Measurements from ENCODE around the gene HNRNPL. TPM values are rescaled to one million over a fixed set of nuclear protein-coding genes. Genes with fewer than 3 reads are reported as not detected.
A peak's percentile ranks its signal among the peaks of the same experiment; 100 is the strongest.
"Not testable (repeated sequence)": the region's sequence is repeated elsewhere in the genome, so short reads cannot be mapped to it uniquely, and the experiment has no call there.

HNRNPL gene
- total and polyA plus RNA-seq, 2 donors from 2014 or later: 168 to 278 TPM

DNA sequence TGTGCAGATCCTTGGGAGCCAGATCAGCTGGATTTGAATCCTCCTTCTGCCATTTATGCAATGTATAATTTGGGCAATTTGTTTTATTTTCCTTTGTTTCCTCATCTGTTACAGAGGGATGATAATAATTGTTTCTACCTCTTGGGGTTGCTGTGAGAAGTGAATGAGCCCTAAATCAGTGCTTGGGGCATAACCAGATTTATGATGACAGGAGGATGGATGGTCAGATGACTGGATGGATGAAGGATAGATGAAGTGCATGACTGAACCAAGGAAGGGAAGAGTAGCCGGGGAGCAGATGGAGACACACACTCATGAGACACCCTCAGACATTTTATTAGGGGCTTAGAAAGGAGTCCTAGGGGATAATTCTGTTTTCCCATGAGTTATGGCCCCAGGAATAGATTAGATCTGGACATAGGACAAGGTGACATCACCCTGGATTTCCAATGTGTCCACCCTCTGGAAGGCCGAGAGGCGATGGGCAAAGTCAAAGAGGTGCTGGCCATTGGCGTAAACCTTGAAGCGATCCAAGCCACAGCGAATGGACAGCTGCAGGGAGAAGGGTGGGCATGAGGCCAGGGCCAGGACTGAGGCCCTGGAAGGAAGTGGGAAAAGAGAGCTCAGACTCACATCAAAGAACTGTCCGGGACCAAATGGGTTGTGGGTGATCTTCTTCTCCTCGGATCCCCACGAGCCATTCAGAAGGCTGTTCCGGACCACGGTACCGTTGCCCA lies 48.3 kb downstream of the HNRNPL start:
- Histone ChIP-seq H3K36me3 (ENCODE audit: control insufficient read depth in 2 of 3, insufficient read depth in 3 of 3, low read length in 3 of 3) (no peaks in the 10 kb centered on the region), H3K27ac (ENCODE audit: low read depth in 2 of 2, low read length in 2 of 2) (no peak overlapping the region), H3K9ac (ENCODE audit: low read length in 3 of 3) (no peak overlapping the region), H3K4me1 (ENCODE audit: control insufficient read depth in 2 of 3, insufficient read depth in 2 of 3, low read depth in 1 of 3, low read length in 3 of 3) (peaks cover 0 to 2% (median 0%) of the 10 kb centered on the region in 3 donors), H3K4me3 (ENCODE audit: low read length in 3 of 3) (no peak overlapping the region), H3K9me3 (ENCODE audit: control insufficient read depth in 2 of 3, insufficient read depth in 1 of 3, low read length in 3 of 3) (no peaks in the 10 kb centered on the region), H3K27me3 (ENCODE audit: control insufficient read depth, insufficient read depth, low read length) (no peaks in the 10 kb centered on the region)
- intact Hi-C loops (cut with DNase I): loop anchor here (10.0 kb wide), 1 partner anchor 47 kb away; no protein-coding TSS in a partner anchor
- no peak for TF ChIP-seq CTCF (IDR thresholded peaks at IDR 0.05; ENCODE audit: borderline replicate concordance, extremely low read depth, insufficient read depth)
- FAIRE-seq (no peak), DNase-seq (peak in 1 of 5 donors; percentile 20)

GRCh38 chr19:38800577-38801347 lies 49.0 kb downstream of the HNRNPL start:
- Histone ChIP-seq H3K9ac (ENCODE audit: low read length in 3 of 3) (no peak overlapping the region), H3K27ac (ENCODE audit: low read depth in 2 of 2, low read length in 2 of 2) (no peak overlapping the region), H3K36me3 (ENCODE audit: control insufficient read depth in 2 of 3, insufficient read depth in 3 of 3, low read length in 3 of 3) (no peaks in the 10 kb centered on the region), H3K4me1 (ENCODE audit: control insufficient read depth in 2 of 3, insufficient read depth in 2 of 3, low read depth in 1 of 3, low read length in 3 of 3) (peaks cover 0 to 2% (median 0%) of the 10 kb centered on the region in 3 donors), H3K9me3 (ENCODE audit: control insufficient read depth in 2 of 3, insufficient read depth in 1 of 3, low read length in 3 of 3) (no peaks in the 10 kb centered on the region), H3K27me3 (ENCODE audit: control insufficient read depth, insufficient read depth, low read length) (no peaks in the 10 kb centered on the region), H3K4me3 (ENCODE audit: low read length in 3 of 3) (no peak overlapping the region)
- intact Hi-C loops (cut with DNase I): loop anchor here (10.0 kb wide), 1 partner anchor 46 kb away; no protein-coding TSS in a partner anchor
- no peak for FAIRE-seq
- TF ChIP-seq CTCF (IDR thresholded peaks at IDR 0.05; ENCODE audit: borderline replicate concordance, extremely low read depth, insufficient read depth): no peak
- no peak for DNase-seq

DNA sequence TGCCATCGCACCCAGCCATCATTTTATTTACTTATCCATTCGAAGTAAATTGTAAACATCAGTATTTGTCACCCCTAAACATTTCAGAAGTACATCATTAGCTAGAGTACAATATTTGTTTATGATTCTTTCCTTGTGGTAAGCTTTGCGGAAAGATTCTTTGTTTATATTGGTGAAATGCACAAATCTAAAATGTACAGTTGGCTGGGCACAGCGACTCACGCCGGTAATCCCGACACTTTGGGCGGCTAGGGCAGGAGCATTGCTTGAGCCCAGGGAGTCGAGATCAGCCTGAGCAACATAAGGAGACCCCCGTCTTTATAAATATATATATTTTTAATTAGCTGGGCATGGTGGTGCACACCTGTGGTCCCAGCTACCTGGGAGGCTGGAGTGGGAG lies 50.7 kb downstream of the HNRNPL start:
- Histone ChIP-seq H3K4me1 (ENCODE audit: control insufficient read depth in 2 of 3, insufficient read depth in 2 of 3, low read depth in 1 of 3, low read length in 3 of 3) (no peaks in the 10 kb centered on the region), H3K36me3 (ENCODE audit: control insufficient read depth in 2 of 3, insufficient read depth in 3 of 3, low read length in 3 of 3) (no peaks in the 10 kb centered on the region), H3K9me3 (ENCODE audit: control insufficient read depth in 2 of 3, insufficient read depth in 1 of 3, low read length in 3 of 3) (no peaks in the 10 kb centered on the region), H3K27me3 (ENCODE audit: control insufficient read depth, insufficient read depth, low read length) (no peaks in the 10 kb centered on the region), H3K27ac (ENCODE audit: low read depth in 2 of 2, low read length in 2 of 2) (no peak overlapping the region), H3K4me3 (ENCODE audit: low read length in 3 of 3) (no peak overlapping the region), H3K9ac (ENCODE audit: low read length in 3 of 3) (no peak overlapping the region)
- TF ChIP-seq CTCF (IDR thresholded peaks at IDR 0.05; ENCODE audit: borderline replicate concordance, extremely low read depth, insufficient read depth): no peak
- DNase-seq (peak in 1 of 5 donors; percentile 31), FAIRE-seq (no peak)
- intact Hi-C loops (cut with DNase I): no loop called here

DNA sequence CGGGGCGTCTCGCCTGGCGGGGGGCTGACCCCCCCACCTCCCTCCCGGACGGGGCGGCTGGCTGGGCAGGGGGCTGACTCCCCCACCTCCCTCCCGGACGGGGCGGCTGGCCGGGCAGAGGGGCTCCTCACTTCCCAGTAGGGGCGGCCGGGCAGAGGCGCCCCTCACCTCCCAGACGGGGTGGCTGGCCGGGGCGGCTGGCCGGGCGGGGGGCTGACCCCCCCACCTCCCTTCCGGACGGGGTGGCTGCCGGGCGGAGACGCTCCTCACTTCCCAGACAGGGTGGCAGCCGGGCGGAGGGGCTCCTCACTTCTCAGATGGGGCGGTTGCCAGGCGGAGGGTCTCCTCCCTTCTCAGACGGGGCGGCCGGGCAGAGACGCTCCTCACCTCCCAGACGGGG lies 52.0 kb downstream of the HNRNPL start:
- intact Hi-C loops (cut with DNase I); H3K9me3 ChIP-seq (ENCODE audit: control insufficient read depth in 2 of 3, insufficient read depth in 1 of 3, low read length in 3 of 3); H3K27me3 ChIP-seq (ENCODE audit: control insufficient read depth, insufficient read depth, low read length); H3K27ac ChIP-seq (ENCODE audit: low read depth in 2 of 2, low read length in 2 of 2); H3K4me3 ChIP-seq (ENCODE audit: low read length in 3 of 3); FAIRE-seq; H3K4me1 ChIP-seq (ENCODE audit: control insufficient read depth in 2 of 3, insufficient read depth in 2 of 3, low read depth in 1 of 3, low read length in 3 of 3); H3K9ac ChIP-seq (ENCODE audit: low read length in 3 of 3); H3K36me3 ChIP-seq (ENCODE audit: control insufficient read depth in 2 of 3, insufficient read depth in 3 of 3, low read length in 3 of 3): not testable (repeated sequence)
- peak in 1 of 5 donors; percentile 28 for DNase-seq

Measured in kidney (tissue), 14 donors.